Hypothalamus (tissue), 51 donors: ENCODE data around the gene OPN1MW2.
"Not testable (repeated sequence)": the region's sequence is repeated elsewhere in the genome, so short reads cannot be mapped to it uniquely, and the experiment has no call there.

Experiments used
- DNase-seq, 51 donors: peaks; one replicate each; lab custom pipeline; 2025; lab: John Stamatoyannopoulos, UW

Gene OPN1MW2

GRCh38 chrX:154263072-154263471 is 43.5 kb downstream of the OPN1MW2 start:
- not testable (repeated sequence) for DNase-seq

- not testable (repeated sequence) for DNase-seq
Measured at GRCh38 chrX:154269245-154269644, 49.7 kb downstream of the OPN1MW2 start.
